NK-92 treated with Interleukin-12 subunit alpha and Interleukin-12 subunit beta, amount 100 ng/mL, for 24 hours (cell line): ENCODE measurements around the gene VCAN.

Experiments used
- DNase-seq: peaks from one replicate; lab custom pipeline; 2025; lab: John Stamatoyannopoulos, UW

Gene VCAN

DNA sequence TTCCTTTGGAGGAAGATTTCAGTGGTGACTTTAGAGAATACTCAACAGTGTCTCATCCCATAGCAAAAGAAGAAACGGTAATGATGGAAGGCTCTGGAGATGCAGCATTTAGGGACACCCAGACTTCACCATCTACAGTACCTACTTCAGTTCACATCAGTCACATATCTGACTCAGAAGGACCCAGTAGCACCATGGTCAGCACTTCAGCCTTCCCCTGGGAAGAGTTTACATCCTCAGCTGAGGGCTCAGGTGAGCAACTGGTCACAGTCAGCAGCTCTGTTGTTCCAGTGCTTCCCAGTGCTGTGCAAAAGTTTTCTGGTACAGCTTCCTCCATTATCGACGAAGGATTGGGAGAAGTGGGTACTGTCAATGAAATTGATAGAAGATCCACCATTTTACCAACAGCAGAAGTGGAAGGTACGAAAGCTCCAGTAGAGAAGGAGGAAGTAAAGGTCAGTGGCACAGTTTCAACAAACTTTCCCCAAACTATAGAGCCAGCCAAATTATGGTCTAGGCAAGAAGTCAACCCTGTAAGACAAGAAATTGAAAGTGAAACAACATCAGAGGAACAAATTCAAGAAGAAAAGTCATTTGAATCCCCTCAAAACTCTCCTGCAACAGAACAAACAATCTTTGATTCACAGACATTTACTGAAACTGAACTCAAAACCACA is 67.4 kb downstream of the VCAN start:
- no peak for DNase-seq

DNA sequence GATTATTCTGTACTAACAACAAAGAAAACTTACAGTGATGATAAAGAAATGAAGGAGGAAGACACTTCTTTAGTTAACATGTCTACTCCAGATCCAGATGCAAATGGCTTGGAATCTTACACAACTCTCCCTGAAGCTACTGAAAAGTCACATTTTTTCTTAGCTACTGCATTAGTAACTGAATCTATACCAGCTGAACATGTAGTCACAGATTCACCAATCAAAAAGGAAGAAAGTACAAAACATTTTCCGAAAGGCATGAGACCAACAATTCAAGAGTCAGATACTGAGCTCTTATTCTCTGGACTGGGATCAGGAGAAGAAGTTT is 67.9 kb downstream of the VCAN start:
- no peak for DNase-seq

DNA sequence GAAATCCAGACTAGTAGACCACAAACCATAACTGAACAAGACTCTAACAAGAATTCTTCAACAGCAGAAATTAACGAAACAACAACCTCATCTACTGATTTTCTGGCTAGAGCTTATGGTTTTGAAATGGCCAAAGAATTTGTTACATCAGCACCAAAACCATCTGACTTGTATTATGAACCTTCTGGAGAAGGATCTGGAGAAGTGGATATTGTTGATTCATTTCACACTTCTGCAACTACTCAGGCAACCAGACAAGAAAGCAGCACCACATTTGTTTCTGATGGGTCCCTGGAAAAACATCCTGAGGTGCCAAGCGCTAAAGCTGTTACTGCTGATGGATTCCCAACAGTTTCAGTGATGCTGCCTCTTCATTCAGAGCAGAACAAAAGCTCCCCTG is 68.6 kb downstream of the VCAN start:
- DNase-seq = no peak

DNA sequence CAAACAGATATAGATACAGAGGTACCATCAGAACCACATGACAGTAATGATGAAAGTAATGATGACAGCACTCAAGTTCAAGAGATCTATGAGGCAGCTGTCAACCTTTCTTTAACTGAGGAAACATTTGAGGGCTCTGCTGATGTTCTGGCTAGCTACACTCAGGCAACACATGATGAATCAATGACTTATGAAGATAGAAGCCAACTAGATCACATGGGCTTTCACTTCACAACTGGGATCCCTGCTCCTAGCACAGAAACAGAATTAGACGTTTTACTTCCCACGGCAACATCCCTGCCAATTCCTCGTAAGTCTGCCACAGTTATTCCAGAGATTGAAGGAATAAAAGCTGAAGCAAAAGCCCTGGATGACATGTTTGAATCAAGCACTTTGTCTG is 69.2 kb downstream of the VCAN start:
- no peak for DNase-seq

DNA sequence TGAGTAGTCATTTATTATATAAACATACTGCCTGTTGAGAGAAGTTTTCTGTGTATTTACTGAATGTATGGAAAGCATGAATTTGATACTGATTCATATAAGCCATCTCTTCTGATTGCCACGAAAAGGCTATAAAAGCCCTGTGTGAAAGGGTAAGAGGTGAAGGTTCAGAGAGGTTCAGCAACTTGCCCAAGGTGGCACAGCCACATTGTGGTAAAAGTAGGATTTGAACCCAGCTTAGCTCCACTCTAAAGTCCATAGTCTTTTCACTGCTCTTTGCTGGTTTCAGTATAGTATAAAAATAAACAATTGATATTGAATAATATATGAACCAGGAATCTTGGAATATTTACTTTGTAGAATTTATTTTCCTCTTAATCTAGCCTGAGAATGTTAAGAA is 71.3 kb downstream of the VCAN start:
- DNase-seq = no peak

DNA sequence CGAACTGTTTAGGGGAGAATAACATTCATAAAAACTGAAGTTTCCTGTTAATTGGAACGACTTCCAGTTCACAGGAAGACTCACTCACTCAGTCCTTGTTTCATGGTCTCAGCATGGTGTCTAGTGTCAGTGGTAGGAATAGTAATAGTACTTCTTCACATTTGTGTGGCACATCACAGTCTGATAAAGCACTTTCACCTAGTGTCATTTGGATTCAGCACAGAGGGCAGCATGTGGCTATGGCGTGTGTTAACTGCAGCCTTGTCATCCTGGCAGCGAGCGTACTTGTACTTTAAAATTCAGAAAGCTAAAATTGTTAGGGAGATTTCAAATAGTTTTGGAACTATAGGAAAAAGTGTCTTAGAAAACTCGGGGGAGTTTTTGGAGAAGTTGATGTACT is 72.4 kb downstream of the VCAN start:
- no peak for DNase-seq

DNA sequence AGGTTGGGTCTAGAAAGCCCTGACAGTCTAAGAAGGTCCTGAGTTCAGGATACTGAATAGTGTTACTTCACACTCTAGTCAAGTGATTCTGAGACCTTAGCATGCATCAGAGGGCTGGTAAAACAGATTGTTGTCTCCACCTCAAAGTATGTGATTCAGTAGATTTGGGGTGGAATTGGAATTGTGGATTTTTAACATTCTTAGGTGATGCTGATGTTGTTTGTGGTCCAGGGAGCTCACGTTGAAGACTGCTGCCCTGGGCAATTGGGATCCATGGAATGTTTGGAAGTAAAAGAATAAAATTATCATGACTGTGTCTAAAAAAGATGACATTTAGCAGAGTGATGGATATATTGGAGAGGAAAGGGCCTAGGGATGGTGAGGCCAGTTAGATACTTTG is 75.6 kb downstream of the VCAN start:
- no peak for DNase-seq

DNA sequence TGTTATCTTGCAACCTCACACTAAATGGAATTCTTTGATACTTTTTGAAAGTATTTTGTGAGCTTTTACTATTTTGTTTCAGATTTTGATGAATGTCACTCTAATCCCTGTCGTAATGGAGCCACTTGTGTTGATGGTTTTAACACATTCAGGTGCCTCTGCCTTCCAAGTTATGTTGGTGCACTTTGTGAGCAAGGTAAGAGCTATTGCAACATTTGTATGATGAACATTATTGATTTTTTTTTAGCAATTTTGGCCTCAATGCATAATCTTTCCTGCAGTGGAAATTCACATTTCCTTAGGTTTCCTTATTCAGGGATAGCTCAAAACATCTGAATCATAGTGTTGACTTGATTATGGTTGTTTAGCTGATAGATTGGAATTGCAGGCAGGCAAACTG is 76.3 kb downstream of the VCAN start:
- DNase-seq = no peak

DNA sequence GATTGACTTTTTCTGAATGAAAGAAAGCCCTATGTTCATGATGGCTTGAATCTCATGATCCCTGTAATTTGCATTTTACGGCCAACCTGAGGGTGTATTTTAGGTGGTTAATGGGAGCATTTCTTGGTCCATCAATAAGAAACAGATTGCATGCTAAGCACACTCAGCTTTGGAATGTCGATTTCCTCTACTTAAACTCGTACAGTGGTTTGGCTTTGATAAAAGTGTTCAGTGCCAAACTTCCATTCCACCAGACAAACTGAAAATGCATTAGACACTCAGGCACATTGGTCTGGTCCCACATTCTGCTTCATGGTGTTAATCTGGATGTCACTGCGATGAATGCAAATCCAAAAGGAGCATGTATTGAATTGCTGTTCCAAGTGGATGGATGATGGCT is 77.0 kb downstream of the VCAN start:
- DNase-seq = no peak

DNA sequence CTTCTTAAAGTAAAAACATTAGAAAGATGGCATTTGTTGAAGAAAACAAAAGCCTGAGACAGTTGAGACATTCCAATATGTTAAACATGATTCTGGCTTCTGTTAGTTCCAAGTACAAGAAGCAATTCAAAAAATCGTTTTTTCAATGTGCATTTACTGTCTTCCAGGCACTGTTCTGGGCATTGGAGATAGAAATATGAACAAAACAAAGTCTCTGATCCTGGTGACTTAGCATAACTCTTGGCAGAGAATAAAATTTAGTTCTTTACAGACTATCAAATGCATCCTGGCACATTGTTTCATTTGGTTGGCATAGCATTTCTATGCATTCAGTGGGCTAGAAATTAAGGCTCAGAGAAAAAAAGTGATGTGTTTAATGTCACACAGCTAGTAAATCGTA is 77.5 kb downstream of the VCAN start:
- DNase-seq = no peak

DNA sequence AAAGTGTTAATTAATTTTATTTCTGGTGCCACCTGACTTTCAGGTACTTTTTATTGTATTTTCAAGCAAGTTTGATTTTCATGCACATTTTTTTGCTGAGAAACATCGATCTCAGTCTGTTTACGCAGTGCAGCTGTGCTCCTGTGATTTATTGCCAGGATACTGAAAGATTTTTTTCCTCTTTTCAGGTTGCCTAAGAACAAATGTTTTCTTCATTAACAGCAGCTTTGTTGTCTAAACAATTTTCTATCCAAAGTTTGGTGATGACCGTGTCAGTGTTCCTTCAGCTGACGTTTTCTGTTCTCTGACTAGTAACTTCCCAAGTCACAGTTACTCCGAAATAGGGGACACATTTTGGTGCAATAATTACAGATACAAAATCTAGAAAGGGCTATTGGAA is 78.1 kb downstream of the VCAN start:
- DNase-seq = no peak

DNA sequence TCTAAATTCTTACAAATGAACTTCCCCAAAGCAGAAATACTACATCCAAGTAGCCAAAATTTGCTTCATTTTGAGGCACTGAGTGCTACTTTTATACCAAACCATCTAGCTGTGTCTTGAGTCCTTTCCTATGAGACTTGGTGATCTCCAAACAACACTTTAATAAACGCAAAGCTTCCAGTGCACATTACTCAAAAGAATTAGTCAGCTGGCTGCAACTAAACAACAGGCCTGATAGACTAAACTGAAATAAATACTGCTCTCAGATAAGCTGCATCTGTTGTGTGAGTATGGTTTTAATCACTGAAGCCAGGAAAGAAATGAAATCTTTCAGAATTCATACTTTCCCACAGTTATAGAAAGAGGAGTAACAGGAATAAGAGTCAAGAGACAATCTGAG is 80.3 kb downstream of the VCAN start:
- no peak for DNase-seq

DNA sequence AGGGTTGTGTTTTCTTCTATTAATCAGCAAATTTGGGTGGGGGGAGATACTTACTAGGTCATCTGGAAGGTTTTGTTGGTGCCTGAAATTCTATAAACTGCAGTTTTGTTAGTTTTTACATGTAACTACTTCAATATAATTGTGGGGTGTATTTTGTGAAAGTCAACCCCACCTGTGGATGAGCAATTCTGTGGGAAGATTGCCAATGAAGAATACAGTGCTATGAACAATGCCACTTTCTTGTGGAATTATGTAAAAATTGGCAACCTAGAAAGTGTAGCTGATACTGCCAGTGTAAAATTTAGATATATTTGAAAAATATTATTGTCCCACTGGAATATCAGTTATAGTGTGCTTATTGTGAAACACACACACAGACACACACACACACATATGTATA is 80.7 kb downstream of the VCAN start:
- DNase-seq = no peak

DNA sequence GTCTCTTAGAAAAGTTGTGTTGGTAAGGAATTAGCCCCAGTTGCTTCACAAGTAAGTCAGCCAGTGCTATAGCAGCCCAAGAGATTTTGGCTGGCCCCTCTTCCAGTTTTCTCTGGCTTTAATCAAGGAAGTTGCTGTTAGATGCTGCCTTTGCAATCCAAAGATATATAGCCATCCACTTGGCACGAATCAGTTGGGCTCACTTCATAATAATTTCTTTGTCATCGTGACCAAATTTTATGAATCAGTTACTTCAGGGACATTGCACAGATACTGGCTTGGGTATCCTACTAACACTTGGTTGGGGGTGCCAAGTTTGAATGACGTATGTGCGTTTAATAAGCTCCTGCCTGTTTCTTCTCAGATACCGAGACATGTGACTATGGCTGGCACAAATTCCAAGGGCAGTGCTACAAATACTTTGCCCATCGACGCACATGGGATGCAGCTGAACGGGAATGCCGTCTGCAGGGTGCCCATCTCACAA is 81.5 kb downstream of the VCAN start:
- DNase-seq = no peak

DNA sequence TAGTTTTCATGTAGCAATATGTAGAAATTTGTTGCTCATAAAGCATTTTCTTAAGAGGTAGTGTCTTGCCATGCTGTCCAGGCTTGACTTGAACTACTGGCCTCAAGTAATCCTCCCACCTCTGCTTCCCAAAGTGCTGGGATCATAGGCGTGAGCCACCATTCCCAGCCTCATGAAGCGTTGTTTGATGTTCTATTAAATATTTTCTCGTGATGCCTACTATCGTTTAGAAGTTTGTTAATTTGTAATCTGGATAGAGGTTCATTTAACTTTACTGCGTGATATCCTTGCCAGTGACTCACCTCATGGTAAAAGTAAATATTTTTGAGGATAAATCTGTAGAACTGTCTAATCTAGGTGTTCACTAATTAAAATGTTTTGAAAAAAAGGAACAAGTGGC is 82.6 kb downstream of the VCAN start:
- no peak for DNase-seq

DNA sequence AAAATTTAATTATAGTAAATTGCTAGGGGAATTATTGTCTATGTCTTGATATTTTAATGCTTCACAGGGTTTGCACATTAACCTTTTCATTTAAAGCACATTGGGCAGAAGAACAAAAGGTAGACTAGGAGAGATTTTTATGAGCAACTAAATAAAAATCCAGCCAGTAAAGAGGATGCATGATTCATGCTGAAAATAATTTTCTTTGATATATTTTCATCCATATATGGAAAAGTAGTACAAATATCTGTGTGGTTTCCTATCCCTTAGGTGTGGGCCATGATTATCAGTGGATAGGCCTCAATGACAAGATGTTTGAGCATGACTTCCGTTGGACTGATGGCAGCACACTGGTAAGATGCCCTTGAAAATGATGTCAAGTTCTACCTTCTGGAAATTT is 83.1 kb downstream of the VCAN start:
- DNase-seq = no peak

DNA sequence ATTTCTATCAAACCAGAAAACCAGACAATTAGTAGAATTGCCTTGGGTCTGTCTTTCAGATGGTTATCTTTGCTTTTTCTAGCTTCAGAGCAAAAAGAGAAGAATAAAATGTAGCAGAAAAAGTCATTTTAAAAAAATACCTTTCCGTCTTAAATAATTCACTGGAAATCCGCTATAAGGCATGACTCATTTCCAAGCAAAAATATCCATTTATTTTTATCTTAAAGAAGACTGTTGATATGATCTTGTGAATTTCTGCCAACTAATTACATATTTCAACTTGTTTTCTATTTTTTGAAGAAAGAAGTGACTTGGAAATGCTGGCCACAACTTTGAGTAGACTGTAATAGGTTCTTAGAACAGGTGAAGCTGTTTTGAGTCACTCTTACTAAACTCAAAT is 83.7 kb downstream of the VCAN start:
- no peak for DNase-seq

DNA sequence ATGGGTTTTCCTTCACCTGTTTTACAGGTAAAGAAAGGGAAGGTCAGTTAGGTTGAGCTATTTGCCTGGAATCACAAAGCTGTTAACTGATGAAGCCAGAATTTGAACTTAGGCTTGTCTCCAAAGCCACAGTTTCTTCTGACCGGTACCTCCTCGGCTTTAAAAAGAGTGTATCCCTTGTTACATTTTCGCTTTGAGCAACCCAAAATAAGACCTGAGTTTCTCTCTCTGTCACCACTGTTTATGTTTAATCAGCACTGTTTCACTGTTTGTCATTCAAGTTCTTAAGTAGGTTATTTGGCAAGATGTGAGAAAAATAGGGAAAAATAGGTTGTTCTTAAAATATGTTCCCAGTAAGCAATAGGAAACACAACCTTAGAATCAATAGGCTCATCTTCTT is 84.6 kb downstream of the VCAN start:
- DNase-seq = no peak

DNA sequence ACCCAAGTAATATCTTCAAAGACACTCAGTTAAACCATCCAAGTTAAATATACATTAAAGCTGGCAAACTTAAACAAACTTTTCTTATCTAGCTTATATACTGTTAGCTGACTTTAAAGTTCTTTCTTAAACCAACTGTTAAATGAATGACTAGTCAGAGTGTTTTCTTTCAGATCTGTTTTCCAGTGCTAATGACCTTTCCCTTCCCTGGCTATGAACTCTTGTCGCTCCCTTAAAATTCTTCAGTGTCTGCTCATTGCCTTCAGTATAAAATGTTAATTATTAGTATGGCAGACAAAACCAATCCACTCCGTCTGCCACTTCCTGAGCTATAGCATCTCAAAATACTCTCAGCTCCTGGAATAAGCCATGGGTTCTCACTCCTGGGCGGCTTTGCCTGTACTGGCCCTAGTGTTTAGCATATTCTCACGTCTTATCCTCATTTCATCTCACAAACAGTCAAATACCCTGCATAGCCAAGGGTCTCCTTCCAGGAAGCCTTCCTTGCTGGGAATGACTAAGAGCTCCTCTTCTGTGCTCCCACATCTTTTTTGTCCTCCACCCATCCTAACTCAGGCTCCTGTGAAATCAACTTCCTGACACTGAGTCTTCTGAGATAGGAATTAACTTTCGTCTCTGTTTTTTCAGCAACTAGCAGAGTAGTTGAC is 87.7 kb downstream of the VCAN start:
- DNase-seq = no peak

DNA sequence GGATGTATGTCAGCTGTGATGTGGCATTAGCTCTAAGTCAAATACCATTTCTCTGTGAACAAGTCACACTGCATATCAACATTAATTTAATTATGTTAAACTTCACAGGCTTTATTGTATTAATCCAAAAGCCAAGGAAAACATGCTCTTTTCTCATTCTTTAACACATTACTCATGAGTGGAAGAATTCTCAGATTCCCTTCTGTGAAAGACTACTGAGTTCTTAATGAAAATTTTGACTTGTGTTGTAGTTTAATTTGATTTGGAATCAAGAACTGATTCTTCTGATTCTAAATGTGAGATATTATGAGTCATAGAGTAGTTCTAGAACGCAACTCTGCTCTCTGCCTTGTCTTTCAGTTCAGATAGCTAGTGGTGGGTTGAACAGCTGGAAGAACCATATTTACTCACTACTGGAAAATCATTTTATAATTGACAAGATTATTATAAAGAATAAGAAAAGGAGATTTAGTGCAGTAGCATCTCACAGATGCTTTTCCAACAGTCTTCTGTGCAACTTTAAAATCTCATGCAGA is 90.6 kb downstream of the VCAN start:
- no peak for DNase-seq

DNA sequence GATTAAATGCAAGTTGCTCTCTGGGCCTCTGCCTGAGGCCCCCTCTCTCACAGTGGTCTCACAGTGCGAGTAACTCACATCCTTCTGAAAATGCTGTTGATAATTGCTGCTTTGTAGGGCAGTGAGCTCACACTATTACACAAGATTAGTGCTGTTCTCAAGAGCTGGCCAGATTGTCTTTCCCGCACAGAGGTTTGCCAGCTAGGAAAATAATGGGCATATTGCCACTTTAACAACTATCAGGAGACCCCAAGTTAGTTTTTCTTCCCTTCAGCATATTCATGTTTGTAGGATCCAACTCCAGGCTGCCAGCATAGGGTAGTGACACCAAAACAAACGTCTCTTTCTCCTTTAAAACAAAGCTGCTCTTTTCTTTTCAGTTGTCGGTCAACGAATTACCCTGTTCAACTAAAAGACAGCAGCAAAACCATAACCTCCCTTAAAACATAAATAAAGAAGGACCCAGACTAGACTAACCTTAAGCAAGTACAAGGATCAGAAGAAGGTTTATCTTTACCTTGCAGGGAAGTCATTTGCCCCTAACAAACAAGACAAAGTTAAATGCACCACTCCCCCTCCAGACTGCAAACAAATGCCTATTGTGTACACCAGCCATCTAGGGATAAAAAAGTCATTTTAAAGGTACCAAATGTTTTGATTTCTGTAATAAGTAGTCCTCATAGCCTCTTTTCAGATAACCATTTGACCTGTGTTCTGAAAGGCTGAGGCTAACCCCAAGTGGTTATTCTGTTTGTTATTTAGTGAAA is 91.4 kb downstream of the VCAN start:
- DNase-seq = no peak

DNA sequence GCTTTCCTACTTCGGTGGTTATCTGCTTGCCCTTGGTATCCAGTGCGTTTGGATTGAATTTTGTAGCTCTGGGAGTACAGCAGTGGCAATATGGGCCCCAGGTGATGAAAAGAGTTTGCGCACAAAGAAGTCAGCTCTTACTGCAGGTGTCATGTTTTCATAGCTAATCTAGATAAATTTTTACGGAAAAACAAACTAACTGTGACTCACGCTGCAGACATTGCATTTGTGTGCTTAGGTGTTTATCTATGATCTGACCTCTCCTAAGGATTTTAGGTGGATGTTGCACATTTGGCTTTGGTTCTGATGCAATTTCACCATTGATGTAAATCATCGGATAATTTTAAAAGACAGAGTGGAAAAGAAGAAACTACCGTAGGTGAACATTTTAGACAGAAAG is 92.1 kb downstream of the VCAN start:
- DNase-seq = no peak

DNA sequence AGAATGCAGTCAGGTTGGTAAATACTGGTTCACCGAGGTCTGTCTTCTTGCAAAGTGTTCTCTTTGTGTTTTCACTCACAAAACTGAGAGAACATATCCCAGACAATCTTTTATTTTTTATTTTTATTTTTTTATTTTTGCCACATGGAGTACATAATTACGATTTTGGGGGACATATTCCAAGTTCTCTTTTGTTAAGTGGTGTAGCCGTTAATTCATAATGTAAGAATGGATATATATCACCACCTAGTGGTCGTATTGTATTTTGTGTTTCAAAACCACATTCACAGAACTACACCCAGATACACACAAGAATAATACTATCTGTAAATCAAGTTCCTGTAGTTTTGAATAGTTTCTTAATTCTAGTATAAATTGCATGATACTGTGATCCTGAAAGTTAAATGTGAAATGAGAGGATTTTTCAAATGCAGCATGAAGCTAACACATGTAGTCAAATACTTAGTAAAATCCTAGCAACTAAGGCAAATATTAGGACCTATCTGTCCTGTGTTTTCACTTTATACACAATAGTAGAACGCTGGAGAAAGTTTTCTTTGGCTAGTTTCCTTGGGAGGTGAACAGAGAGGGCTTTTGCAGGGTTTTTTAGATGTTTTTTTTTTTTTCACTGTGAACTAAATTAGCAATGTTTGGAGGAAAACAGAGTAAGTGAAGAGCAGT is 92.7 kb downstream of the VCAN start:
- no peak for DNase-seq
